ENCODE data around the gene PDPN. TPM values are rescaled to one million over a fixed set of nuclear protein-coding genes. Genes with fewer than 3 reads are reported as not detected.

The PDPN gene
- polyA plus RNA-seq, 1 donor, result 39.3 TPM

GRCh38 chr1:13617773-13618172 lies 34.1 kb downstream of the PDPN start:
- DNase-seq (ENCODE audit: low read depth), result no peak

GRCh38 chr1:13618483-13618882 lies 34.9 kb downstream of the PDPN start:
- no peak for DNase-seq (ENCODE audit: low read depth)

GRCh38 chr1:13619909-13620308 lies 36.3 kb downstream of the PDPN start:
- DNase-seq (ENCODE audit: low read depth), result no peak

- DNase-seq (ENCODE audit: low read depth), result no peak
Observed at GRCh38 chr1:13620825-13621224, 37.2 kb downstream of the PDPN start.

GRCh38 chr1:13622446-13622845 lies 38.8 kb downstream of the PDPN start:
- no peak for DNase-seq (ENCODE audit: low read depth)

- DNase-seq (ENCODE audit: low read depth), result no peak
Observed at GRCh38 chr1:13623021-13623637, 39.5 kb downstream of the PDPN start.

GRCh38 chr1:13624526-13624925 lies 40.9 kb downstream of the PDPN start:
- no peak for DNase-seq (ENCODE audit: low read depth)

GRCh38 chr1:13627127-13627526 lies 43.5 kb downstream of the PDPN start:
- DNase-seq (ENCODE audit: low read depth), result no peak

- DNase-seq (ENCODE audit: low read depth), result no peak
Observed at GRCh38 chr1:13628218-13628617, 44.6 kb downstream of the PDPN start.

GRCh38 chr1:13628711-13629110 lies 45.1 kb downstream of the PDPN start:
- no peak for DNase-seq (ENCODE audit: low read depth)

GRCh38 chr1:13642306-13643004 lies 58.8 kb downstream of the PDPN start:
- DNase-seq (ENCODE audit: low read depth), result no peak

GRCh38 chr1:13643017-13643416 lies 59.4 kb downstream of the PDPN start:
- DNase-seq (ENCODE audit: low read depth), result no peak

- no peak for DNase-seq (ENCODE audit: low read depth)
Observed at GRCh38 chr1:13646521-13646920, 62.9 kb downstream of the PDPN start.

- DNase-seq (ENCODE audit: low read depth), result no peak
Observed at GRCh38 chr1:13651279-13651678, 67.6 kb downstream of the PDPN start.

GRCh38 chr1:13652238-13652637 lies 68.6 kb downstream of the PDPN start:
- DNase-seq (ENCODE audit: low read depth), result no peak

- DNase-seq (ENCODE audit: low read depth), result no peak
Observed at GRCh38 chr1:13661539-13661938, 77.9 kb downstream of the PDPN start.

GRCh38 chr1:13662493-13662892 lies 78.9 kb downstream of the PDPN start:
- no peak for DNase-seq (ENCODE audit: low read depth)

GRCh38 chr1:13663969-13664368 lies 80.3 kb downstream of the PDPN start:
- no peak for DNase-seq (ENCODE audit: low read depth)

- DNase-seq (ENCODE audit: low read depth), result no peak
Observed at GRCh38 chr1:13664451-13664850, 80.8 kb downstream of the PDPN start.

GRCh38 chr1:13666317-13666716 lies 82.7 kb downstream of the PDPN start:
- no peak for DNase-seq (ENCODE audit: low read depth)
